Omental fat pad (tissue), 4 donors: ENCODE measurements around the gene WDR27. TPM values are rescaled to one million over a fixed set of nuclear protein-coding genes. Genes with fewer than 3 reads are reported as not detected.

ENCODE experiments used
- ATAC-seq: fragments of 150-250 bp; one replicate; pipeline ENCODE4 v1.9.1; 2016; ENCODE audit warnings: mild to moderate bottlenecking, moderate library complexity; ENCODE audit not compliant: low FRiP score
- DNase-seq: peaks from one replicate; pipeline ENCODE4 v3.0.0-alpha.2; 2019; ENCODE audit warnings: low spot score
- total RNA-seq, 4 donors: library from RNA; depleted of rRNA; stranded (reverse); fragments of >200 nt; gene quantifications; one replicate each; pipeline ENCODE4 v1.1.0, GENCODE V29; 2016
- TF ChIP-seq, protein P1 (sequence below), 3 donors: fragments of 450-650 bp; IDR thresholded peaks; one replicate each; pipeline ENCODE4 v1.5.1; 2016 to 2017; ENCODE audit warnings: antibody characterized with exemption in 3 of 3, mild to moderate bottlenecking in 3 of 3, moderate library complexity in 2 of 3

Gene WDR27
- total RNA-seq, 4 donors from 2014 or later, result 18.9 to 35.9 (median 21.7) TPM

DNA sequence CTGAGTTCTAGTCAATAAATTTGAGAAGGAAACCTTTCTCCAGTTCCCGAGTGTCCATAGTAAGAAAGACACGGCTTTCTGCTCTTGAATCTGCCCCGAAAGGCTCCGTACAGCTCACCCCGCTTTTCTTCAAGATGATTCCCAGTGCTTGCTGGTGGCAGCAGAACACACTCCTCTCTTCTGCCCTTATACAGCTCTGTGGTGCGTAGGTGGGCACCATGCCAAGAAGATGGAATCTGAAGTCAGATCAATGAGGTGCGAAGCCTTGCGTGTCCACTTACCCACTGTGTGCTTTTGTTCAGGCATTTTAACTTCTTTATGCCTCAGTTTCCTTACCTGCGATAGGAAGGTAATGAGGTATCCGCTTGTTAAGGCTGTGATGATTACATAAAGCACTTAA is 142.2 kb downstream of the WDR27 start:
- TF ChIP-seq, protein P1, sequence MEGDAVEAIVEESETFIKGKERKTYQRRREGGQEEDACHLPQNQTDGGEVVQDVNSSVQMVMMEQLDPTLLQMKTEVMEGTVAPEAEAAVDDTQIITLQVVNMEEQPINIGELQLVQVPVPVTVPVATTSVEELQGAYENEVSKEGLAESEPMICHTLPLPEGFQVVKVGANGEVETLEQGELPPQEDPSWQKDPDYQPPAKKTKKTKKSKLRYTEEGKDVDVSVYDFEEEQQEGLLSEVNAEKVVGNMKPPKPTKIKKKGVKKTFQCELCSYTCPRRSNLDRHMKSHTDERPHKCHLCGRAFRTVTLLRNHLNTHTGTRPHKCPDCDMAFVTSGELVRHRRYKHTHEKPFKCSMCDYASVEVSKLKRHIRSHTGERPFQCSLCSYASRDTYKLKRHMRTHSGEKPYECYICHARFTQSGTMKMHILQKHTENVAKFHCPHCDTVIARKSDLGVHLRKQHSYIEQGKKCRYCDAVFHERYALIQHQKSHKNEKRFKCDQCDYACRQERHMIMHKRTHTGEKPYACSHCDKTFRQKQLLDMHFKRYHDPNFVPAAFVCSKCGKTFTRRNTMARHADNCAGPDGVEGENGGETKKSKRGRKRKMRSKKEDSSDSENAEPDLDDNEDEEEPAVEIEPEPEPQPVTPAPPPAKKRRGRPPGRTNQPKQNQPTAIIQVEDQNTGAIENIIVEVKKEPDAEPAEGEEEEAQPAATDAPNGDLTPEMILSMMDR (IDR thresholded peaks at IDR 0.05), result no peak
- ATAC-seq (no peak), DNase-seq (no peak)

DNA sequence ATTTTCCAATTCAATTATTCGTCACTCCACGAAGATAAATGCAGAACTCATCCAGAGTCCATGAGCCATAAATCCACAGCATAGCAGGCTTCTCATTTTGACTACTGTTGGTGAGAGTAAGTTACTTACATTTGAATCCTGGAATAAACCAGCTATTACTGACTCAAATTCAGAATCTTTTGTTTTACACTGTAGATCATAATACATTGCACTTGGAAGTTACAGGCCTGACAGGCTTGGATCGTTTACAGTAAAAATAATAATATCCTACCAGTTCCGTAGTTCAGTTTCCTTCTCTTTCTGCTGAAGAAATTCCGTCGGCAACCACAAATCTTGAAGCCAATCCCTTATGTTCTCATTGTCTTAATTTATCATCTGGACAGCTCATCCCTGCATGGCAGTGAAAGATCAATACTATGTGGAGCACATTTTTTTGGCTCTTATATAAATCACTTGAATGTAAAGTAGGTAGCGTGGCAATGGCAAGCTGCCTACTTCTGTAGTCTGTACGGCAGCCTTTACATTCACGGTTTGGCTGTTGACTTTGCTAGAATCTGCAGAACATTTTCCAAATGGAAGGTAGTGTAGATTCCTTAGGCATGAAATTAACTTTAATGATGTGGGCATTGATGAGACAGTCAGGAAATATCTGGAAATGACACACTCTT is 142.9 kb downstream of the WDR27 start:
- no peak for DNase-seq
- ATAC-seq, result no peak
- TF ChIP-seq, protein P1 (IDR thresholded peaks at IDR 0.05), result no peak

DNA sequence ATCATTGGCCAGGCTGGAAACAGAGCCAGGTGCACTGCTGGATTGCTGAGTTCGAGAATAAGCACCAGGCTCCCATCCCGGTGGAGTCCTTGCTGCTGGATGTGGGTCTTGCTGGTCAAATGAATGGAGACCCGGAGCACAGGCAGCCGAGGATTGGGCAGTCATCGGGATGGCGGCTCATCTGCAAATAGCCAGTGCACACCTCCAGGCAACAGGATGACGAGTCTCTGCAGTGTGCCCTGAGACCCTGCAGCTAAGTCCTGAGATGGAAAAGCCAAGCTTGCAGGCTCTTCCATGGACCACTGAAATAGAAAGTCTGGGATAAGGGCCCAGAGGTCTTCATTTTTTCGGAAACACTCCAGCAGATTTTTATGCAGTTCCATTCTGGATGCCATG is 143.5 kb downstream of the WDR27 start:
- no peak for DNase-seq
- no peak for ATAC-seq
- TF ChIP-seq, protein P1 (IDR thresholded peaks at IDR 0.05), result no peak

DNA sequence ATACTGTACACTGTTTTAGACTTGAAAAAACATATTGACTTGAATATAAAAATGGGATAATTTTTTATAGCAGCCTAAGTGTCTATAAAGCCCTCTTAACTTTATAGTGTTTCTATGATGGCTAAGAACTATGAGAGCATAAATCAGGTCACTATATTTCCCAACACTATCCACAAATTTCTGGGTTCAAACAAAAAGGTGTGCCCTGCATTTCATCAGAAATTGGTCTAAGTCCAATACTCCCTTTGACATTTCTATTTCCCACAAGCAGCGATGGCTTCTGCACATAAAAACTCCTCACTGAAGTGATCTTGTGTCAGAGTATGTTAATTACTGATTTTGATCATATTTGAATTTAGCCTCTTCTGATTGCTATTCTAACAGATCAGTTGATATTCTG is 143.9 kb downstream of the WDR27 start:
- TF ChIP-seq, protein P1 (IDR thresholded peaks at IDR 0.05), result no peak
- ATAC-seq, result no peak
- DNase-seq, result no peak

DNA sequence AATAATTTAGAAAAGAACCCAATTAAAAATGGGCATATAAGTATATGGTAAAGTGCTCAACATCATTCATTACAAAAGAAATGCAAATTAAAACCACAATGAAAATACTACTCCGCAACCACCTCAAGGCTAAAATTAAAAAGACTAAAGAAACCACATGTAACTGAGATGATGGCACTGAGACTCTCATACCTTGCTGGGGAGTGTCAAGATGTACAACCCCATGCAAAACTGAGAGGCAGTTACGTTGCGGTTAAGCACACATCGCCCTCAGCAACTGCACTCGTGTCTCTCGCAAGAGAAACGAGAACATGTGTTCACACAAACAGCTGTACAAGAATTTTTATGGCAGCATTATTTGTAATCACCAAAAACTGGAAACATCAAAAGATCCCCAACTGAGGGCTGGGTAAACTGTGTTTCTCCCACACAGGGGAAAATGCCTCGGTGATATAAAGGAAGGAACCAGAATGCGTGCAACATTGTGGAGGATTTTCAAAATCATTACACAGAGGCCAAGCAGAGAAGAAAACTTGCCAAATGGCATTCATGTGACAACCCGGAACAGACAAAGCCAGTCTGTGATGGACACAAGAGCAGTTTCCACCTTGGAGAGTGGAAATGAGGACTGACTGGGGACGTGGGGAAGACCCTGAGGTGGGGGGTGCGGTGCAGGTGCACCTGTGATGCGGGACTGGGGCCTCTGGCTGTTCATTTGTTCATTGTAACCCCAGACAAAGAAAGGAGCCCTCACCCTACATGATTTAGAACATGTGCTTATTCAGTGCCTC is 144.9 kb downstream of the WDR27 start:
- DNase-seq (no peak), ATAC-seq (no peak)
- TF ChIP-seq, protein P1 (IDR thresholded peaks at IDR 0.05), result no peak

DNA sequence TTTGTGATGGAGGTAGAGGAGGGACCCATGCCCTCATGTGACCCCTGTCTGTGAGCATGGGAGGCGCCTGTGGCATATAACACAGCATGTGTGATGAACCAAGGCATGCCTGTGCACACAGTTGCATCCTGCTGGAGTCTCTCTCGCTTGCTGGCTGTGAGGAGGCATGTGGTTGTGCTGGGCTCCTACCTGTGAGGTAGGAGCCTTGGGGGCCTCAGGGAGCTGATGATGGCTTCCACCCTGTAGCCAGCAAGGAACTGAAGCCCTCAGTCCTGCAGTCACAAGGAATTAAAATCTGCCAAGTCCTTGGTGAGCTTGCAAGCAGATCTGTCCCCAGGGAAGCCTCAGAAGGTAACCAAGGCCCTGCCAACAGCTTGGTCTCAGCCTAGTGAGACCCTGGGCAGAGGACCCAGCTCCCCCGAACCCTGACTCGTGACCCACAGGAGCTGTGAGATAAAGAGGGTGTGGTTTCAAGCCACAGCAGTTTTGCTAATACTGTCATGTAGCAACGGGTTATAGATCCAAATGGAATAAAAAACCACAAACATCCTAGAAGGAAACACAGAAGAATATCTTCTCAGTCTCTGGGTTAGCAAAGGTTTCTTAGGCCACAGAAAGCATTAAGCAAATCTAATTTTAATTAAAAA is 145.7 kb downstream of the WDR27 start:
- TF ChIP-seq, protein P1 (IDR thresholded peaks at IDR 0.05), result no peak

More for the DNA sequence above, 145.7 kb downstream of the WDR27 start:
- DNase-seq (no peak), ATAC-seq (no peak)
